H1 (cell line): ENCODE measurements around the gene CNBD2. TPM values are rescaled to one million over a fixed set of nuclear protein-coding genes. Genes with fewer than 3 reads are reported as not detected.

Experiments used
- CBX5 ChIP-seq: fragments of 300-800, 300-1000 bp; sonication (generic); IDR thresholded peaks from 2 replicates; pipeline ENCODE4 v1.7.1; 2016; ENCODE audit warnings: antibody characterized with exemption, low read length, low read depth
- CBX8 ChIP-seq: fragments of 300-800, 300-1000 bp; sonication (generic); IDR thresholded peaks from 2 replicates; pipeline ENCODE4 v1.7.1; 2016; ENCODE audit warnings: low read depth, low read length, borderline replicate concordance
- RFX5 ChIP-seq: IDR thresholded peaks from 2 replicates; pipeline ENCODE4 v1.6.1; 2011; ENCODE audit warnings: low read depth, low read length, improper control_type of control experiment, borderline replicate concordance
- SRF ChIP-seq: IDR thresholded peaks from 2 replicates; pipeline ENCODE4 v1.6.1; 2011; ENCODE audit warnings: mild to moderate bottlenecking, low read depth, low read length, moderate library complexity
- TAF1 ChIP-seq: IDR thresholded peaks from 2 replicates; pipeline ENCODE4 v1.6.1; 2011; ENCODE audit warnings: mild to moderate bottlenecking, low read depth, low read length
- TCF12 ChIP-seq: IDR thresholded peaks from 2 replicates; pipeline ENCODE4 v1.6.1; 2011; ENCODE audit warnings: low read depth, mild to moderate bottlenecking, low read length
- TEAD4 ChIP-seq: IDR thresholded peaks from 2 replicates; pipeline ENCODE4 v1.6.1; 2012; ENCODE audit warnings: low read depth, low read length, inconsistent platforms, mixed read lengths
- polyA plus RNA-seq, 7 experiments: library from polyadenylated mRNA; depleted of rRNA in 3 of 7; stranded (reverse) in 5 of 7; unstranded in 2 of 7; fragments of >200 nt in 5 of 7; fragments of 200-250 nt in 2 of 7; gene quantifications; 1 replicate in 5 of 7; 2 replicates in 1 of 7; 4 replicates in 1 of 7; pipeline versions ENCODE4 v1.2.1 to v1.2.3, GENCODE V29; 2011 to 2013; ENCODE audit warnings: missing spikeins in 2 of 7, mixed read lengths in 2 of 7
- total RNA-seq: library from RNA; stranded (reverse); fragmentation: NEBNext Ultra II Directional; extraction: Animal tissue kit (Norgen Biotek cat#: 25700); gene quantifications from 2 replicates; pipeline ENCODE4 v1.2.1, GENCODE V29; 2021
- TF ChIP-seq, protein P1 (sequence below): fragments of 300-600 bp; sonication (generic); IDR thresholded peaks from 2 replicates; pipeline ENCODE4 v1.7.1; 2012; ENCODE audit warnings: low read length, moderate library complexity, mild to moderate bottlenecking, inconsistent platforms; ENCODE audit not compliant: insufficient replicate concordance

CNBD2 gene
- total and polyA plus RNA-seq, 2 of the 8 experiments (the other 6 are each of a cell fraction or from before 2014, with no cell fraction given) = 2.6 to 4.5 TPM

GRCh38 chr20:36064658-36065426 is 96.5 kb downstream of the CNBD2 start (continued):
- no peak for TF ChIP-seq CBX8
- TF ChIP-seq, protein P1, sequence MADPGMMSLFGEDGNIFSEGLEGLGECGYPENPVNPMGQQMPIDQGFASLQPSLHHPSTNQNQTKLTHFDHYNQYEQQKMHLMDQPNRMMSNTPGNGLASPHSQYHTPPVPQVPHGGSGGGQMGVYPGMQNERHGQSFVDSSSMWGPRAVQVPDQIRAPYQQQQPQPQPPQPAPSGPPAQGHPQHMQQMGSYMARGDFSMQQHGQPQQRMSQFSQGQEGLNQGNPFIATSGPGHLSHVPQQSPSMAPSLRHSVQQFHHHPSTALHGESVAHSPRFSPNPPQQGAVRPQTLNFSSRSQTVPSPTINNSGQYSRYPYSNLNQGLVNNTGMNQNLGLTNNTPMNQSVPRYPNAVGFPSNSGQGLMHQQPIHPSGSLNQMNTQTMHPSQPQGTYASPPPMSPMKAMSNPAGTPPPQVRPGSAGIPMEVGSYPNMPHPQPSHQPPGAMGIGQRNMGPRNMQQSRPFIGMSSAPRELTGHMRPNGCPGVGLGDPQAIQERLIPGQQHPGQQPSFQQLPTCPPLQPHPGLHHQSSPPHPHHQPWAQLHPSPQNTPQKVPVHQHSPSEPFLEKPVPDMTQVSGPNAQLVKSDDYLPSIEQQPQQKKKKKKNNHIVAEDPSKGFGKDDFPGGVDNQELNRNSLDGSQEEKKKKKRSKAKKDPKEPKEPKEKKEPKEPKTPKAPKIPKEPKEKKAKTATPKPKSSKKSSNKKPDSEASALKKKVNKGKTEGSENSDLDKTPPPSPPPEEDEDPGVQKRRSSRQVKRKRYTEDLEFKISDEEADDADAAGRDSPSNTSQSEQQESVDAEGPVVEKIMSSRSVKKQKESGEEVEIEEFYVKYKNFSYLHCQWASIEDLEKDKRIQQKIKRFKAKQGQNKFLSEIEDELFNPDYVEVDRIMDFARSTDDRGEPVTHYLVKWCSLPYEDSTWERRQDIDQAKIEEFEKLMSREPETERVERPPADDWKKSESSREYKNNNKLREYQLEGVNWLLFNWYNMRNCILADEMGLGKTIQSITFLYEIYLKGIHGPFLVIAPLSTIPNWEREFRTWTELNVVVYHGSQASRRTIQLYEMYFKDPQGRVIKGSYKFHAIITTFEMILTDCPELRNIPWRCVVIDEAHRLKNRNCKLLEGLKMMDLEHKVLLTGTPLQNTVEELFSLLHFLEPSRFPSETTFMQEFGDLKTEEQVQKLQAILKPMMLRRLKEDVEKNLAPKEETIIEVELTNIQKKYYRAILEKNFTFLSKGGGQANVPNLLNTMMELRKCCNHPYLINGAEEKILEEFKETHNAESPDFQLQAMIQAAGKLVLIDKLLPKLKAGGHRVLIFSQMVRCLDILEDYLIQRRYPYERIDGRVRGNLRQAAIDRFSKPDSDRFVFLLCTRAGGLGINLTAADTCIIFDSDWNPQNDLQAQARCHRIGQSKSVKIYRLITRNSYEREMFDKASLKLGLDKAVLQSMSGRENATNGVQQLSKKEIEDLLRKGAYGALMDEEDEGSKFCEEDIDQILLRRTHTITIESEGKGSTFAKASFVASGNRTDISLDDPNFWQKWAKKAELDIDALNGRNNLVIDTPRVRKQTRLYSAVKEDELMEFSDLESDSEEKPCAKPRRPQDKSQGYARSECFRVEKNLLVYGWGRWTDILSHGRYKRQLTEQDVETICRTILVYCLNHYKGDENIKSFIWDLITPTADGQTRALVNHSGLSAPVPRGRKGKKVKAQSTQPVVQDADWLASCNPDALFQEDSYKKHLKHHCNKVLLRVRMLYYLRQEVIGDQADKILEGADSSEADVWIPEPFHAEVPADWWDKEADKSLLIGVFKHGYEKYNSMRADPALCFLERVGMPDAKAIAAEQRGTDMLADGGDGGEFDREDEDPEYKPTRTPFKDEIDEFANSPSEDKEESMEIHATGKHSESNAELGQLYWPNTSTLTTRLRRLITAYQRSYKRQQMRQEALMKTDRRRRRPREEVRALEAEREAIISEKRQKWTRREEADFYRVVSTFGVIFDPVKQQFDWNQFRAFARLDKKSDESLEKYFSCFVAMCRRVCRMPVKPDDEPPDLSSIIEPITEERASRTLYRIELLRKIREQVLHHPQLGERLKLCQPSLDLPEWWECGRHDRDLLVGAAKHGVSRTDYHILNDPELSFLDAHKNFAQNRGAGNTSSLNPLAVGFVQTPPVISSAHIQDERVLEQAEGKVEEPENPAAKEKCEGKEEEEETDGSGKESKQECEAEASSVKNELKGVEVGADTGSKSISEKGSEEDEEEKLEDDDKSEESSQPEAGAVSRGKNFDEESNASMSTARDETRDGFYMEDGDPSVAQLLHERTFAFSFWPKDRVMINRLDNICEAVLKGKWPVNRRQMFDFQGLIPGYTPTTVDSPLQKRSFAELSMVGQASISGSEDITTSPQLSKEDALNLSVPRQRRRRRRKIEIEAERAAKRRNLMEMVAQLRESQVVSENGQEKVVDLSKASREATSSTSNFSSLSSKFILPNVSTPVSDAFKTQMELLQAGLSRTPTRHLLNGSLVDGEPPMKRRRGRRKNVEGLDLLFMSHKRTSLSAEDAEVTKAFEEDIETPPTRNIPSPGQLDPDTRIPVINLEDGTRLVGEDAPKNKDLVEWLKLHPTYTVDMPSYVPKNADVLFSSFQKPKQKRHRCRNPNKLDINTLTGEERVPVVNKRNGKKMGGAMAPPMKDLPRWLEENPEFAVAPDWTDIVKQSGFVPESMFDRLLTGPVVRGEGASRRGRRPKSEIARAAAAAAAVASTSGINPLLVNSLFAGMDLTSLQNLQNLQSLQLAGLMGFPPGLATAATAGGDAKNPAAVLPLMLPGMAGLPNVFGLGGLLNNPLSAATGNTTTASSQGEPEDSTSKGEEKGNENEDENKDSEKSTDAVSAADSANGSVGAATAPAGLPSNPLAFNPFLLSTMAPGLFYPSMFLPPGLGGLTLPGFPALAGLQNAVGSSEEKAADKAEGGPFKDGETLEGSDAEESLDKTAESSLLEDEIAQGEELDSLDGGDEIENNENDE = no peak
- no peak for TF ChIP-seq TCF12
- no peak for TF ChIP-seq RFX5
- TF ChIP-seq TAF1 = peak; percentile 30; the same call in 1 of the 2 replicates
- TF ChIP-seq CBX5 = no peak
- TF ChIP-seq TEAD4 = no peak
- no peak for TF ChIP-seq SRF
- TF ChIP-seq, all 59 proteins: peak for 8
